Measurements from ENCODE around the gene SH3GL1. TPM values are rescaled to one million over a fixed set of nuclear protein-coding genes. Genes with fewer than 3 reads are reported as not detected.

The SH3GL1 gene
- total RNA-seq, 1 experiment from 2014 or later: 59.8 TPM

DNA sequence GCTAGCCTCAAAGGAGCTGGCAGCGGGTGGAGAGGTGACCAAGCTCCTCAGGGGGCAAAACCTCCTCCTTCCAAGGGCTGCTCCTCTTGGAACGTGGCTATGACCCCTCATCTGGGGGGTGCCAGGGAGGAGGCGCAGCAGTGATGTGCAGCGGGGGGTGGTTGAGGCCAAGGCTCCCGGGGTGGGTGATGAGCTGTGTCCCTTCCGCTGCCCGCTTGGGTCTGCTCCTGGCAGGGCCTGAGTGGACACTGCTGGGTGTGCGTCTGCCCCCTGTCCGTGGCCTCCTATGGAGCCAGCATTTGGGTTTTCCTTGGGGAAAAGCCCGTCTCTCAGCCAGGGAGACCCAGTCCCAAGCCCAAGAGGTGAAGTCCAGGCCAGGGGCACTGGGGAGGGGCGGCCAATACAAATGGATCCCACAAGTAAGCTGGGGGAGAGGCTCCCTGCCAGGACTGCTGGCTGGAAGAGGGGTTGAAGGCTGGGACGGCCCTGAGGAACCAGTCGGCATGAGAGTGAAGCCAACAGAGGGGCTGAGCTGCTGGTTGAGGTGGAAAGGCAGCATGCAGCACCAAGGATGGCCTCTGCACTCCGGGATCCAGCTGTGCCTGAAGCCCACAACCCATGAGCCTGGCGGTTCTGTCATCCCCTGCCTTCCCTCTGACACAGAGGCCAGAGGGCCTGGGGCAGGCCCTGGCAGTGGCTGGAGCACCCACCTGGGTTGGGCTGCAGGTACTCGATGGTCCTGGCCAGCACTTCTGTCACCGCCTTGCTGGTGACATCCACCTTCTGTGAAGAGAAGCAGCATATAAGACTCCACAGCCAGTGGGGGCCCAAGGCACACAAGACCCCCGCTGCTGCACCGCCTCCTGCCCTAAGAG is 34.3 kb downstream of the SH3GL1 start:
- Histone ChIP-seq H3K9ac (ENCODE audit: low read length) (no peak overlapping the region), H3K4me1 (ENCODE audit: insufficient read depth, low read length) (no peaks in the 10 kb centered on the region), H3F3A (ENCODE audit: low read length, unreplicated experiment) (no peaks in the 10 kb centered on the region), H3K4me3 (ENCODE audit: low read length) (no peak overlapping the region), H2AFZ (ENCODE audit: low read length) (no peak overlapping the region), H3K36me3 (ENCODE audit: low read depth, low read length) (peaks cover 3% of the 10 kb centered on the region; the same call in 1 of the 2 replicates), H3K9me2 (replicated peaks; ENCODE audit: low read length) (no peaks in the 10 kb centered on the region), H3K79me2 (ENCODE audit: low read length) (peaks cover 20% of the 10 kb centered on the region), H3K27ac (ENCODE audit: low read length) (no peak overlapping the region), H3K27me3 (ENCODE audit: low read length) (no peaks in the 10 kb centered on the region), H4K20me1 (ENCODE audit: low read length) (no peaks in the 10 kb centered on the region), H3K9me3 (ENCODE audit: low read length) (no peaks in the 10 kb centered on the region), H3K4me2 (ENCODE audit: low read length) (no peak overlapping the region)
- BruUV-seq (replicated peaks): no TSS peak
- ChIA-PET POLR2A (ENCODE audit: unreplicated experiment) (no interaction called here), CTCF (interaction anchor here (0.5 kb wide), 1 partner anchor 606 kb away, joined by 6 read pairs; no protein-coding TSS in a partner anchor)
- DNase-seq (no peak), ATAC-seq (no peak)
- TF ChIP-seq, protein P1, sequence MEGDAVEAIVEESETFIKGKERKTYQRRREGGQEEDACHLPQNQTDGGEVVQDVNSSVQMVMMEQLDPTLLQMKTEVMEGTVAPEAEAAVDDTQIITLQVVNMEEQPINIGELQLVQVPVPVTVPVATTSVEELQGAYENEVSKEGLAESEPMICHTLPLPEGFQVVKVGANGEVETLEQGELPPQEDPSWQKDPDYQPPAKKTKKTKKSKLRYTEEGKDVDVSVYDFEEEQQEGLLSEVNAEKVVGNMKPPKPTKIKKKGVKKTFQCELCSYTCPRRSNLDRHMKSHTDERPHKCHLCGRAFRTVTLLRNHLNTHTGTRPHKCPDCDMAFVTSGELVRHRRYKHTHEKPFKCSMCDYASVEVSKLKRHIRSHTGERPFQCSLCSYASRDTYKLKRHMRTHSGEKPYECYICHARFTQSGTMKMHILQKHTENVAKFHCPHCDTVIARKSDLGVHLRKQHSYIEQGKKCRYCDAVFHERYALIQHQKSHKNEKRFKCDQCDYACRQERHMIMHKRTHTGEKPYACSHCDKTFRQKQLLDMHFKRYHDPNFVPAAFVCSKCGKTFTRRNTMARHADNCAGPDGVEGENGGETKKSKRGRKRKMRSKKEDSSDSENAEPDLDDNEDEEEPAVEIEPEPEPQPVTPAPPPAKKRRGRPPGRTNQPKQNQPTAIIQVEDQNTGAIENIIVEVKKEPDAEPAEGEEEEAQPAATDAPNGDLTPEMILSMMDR (conservative IDR thresholded peaks at IDR 0.05; ENCODE audit: low read depth, low read length): no peak
- TF ChIP-seq EZH2 (IDR thresholded peaks at IDR 0.05; ENCODE audit: low read length, unreplicated experiment) (no peak), EZH2phosphoT487 (IDR thresholded peaks at IDR 0.05; ENCODE audit: borderline replicate concordance, low read length) (no peak)
- intact Hi-C loops (cut with micrococcal nuclease): no loop called here

DNA sequence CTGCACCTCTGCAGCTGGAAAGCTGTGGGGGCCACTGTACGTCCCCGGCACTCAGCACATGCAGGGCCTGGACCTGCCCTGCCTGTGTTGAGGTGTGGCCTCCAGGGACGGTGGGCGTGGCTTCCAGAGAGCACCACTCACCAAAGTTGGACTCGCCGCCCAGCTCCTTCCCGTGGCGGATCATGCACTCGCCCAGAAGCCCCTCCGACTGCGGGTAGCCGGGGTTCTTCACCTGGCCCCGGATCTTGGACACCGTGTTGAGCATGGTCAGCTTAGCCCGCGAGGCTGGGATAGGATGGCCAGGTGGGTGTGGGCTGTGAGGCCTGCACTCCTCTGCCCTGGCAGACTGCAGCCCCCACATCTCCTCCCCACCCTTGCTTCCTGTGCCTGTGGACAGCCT is 35.0 kb downstream of the SH3GL1 start:
- intact Hi-C loops (cut with micrococcal nuclease): no loop called here
- DNase-seq (no peak), ATAC-seq (no peak)
- H3K9me3 ChIP-seq (ENCODE audit: low read length): no peaks in the 10 kb centered on the region
- no peaks in the 10 kb centered on the region for H3F3A ChIP-seq (ENCODE audit: low read length, unreplicated experiment)
- TF ChIP-seq, protein P1 (conservative IDR thresholded peaks at IDR 0.05; ENCODE audit: low read depth, low read length): no peak
- TF ChIP-seq EZH2 (IDR thresholded peaks at IDR 0.05; ENCODE audit: low read length, unreplicated experiment): no peak
- no peak for TF ChIP-seq EZH2phosphoT487 (IDR thresholded peaks at IDR 0.05; ENCODE audit: borderline replicate concordance, low read length)
- peaks cover 3% of the 10 kb centered on the region; the same call in 1 of the 2 replicates for H3K36me3 ChIP-seq (ENCODE audit: low read depth, low read length)
- H2AFZ ChIP-seq (ENCODE audit: low read length): no peak overlapping the region
- ChIA-PET CTCF (no interaction called here), POLR2A (ENCODE audit: unreplicated experiment) (no interaction called here)
- BruUV-seq (replicated peaks): no TSS peak
- H3K27ac ChIP-seq (ENCODE audit: low read length): no peak overlapping the region
- H3K79me2 ChIP-seq (ENCODE audit: low read length): peaks cover 14% of the 10 kb centered on the region
- no peak overlapping the region for H3K4me3 ChIP-seq (ENCODE audit: low read length)
- H3K4me2 ChIP-seq (ENCODE audit: low read length): no peak overlapping the region
- no peaks in the 10 kb centered on the region for H3K27me3 ChIP-seq (ENCODE audit: low read length)
- no peaks in the 10 kb centered on the region for H3K9me2 ChIP-seq (replicated peaks; ENCODE audit: low read length)
- H3K9ac ChIP-seq (ENCODE audit: low read length): no peak overlapping the region
- no peaks in the 10 kb centered on the region for H4K20me1 ChIP-seq (ENCODE audit: low read length)
- no peaks in the 10 kb centered on the region for H3K4me1 ChIP-seq (ENCODE audit: insufficient read depth, low read length)
